Omental fat pad (tissue), 4 donors: ENCODE results near the gene FCN3. TPM values are rescaled to one million over a fixed set of nuclear protein-coding genes. Genes with fewer than 3 reads are reported as not detected.

Experiments
- ATAC-seq: fragments of 150-250 bp; one replicate; pipeline ENCODE4 v1.9.1; 2016; ENCODE audit warnings: mild to moderate bottlenecking, moderate library complexity; ENCODE audit not compliant: low FRiP score
- DNase-seq: peaks from one replicate; pipeline ENCODE4 v3.0.0-alpha.2; 2019; ENCODE audit warnings: low spot score
- total RNA-seq, 4 donors: library from RNA; depleted of rRNA; stranded (reverse); fragments of >200 nt; gene quantifications; one replicate each; pipeline ENCODE4 v1.1.0, GENCODE V29; 2016
- TF ChIP-seq, protein P1 (sequence below), 3 donors: fragments of 450-650 bp; IDR thresholded peaks; one replicate each; pipeline ENCODE4 v1.5.1; 2016 to 2017; ENCODE audit warnings: antibody characterized with exemption in 3 of 3, mild to moderate bottlenecking in 3 of 3, moderate library complexity in 2 of 3

Gene FCN3
- 100 to 1,000 TPM in 1 of 4 donors, 10 to 100 TPM in 3; 33.1 to 451 (median 75.9) TPM for total RNA-seq

GRCh38 chr1:27374362-27375086 is at the start of gene FCN3:
FCN3 (minus strand) TSS chr1:27374824; CDS start chr1:27374818, 6 bp downstream.
- no peak for DNase-seq
- TF ChIP-seq, protein P1, sequence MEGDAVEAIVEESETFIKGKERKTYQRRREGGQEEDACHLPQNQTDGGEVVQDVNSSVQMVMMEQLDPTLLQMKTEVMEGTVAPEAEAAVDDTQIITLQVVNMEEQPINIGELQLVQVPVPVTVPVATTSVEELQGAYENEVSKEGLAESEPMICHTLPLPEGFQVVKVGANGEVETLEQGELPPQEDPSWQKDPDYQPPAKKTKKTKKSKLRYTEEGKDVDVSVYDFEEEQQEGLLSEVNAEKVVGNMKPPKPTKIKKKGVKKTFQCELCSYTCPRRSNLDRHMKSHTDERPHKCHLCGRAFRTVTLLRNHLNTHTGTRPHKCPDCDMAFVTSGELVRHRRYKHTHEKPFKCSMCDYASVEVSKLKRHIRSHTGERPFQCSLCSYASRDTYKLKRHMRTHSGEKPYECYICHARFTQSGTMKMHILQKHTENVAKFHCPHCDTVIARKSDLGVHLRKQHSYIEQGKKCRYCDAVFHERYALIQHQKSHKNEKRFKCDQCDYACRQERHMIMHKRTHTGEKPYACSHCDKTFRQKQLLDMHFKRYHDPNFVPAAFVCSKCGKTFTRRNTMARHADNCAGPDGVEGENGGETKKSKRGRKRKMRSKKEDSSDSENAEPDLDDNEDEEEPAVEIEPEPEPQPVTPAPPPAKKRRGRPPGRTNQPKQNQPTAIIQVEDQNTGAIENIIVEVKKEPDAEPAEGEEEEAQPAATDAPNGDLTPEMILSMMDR (IDR thresholded peaks at IDR 0.05): no peak
- no peak for ATAC-seq

DNA sequence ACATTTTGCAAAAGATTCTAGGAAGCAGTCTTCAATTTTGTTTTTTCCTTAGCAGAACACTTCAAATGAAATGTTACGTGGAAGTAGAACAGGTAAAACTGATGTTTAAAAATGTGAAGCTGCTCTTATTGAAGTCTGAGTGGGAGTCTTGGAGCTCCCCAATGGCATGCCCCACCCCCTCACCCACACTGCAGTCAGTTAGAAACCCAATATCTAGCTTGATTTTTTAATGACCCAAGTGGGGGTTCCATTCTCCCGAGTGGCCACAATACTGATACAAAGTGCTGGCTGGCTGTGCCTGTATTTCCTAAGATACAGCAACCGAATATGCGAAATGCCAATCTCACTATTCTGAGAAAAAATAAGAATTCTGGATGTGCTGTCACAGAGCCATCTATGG is 49.1 kb upstream of the FCN3 start:
- no peak for DNase-seq
- TF ChIP-seq, protein P1 (IDR thresholded peaks at IDR 0.05): no peak
- ATAC-seq: no peak

DNA sequence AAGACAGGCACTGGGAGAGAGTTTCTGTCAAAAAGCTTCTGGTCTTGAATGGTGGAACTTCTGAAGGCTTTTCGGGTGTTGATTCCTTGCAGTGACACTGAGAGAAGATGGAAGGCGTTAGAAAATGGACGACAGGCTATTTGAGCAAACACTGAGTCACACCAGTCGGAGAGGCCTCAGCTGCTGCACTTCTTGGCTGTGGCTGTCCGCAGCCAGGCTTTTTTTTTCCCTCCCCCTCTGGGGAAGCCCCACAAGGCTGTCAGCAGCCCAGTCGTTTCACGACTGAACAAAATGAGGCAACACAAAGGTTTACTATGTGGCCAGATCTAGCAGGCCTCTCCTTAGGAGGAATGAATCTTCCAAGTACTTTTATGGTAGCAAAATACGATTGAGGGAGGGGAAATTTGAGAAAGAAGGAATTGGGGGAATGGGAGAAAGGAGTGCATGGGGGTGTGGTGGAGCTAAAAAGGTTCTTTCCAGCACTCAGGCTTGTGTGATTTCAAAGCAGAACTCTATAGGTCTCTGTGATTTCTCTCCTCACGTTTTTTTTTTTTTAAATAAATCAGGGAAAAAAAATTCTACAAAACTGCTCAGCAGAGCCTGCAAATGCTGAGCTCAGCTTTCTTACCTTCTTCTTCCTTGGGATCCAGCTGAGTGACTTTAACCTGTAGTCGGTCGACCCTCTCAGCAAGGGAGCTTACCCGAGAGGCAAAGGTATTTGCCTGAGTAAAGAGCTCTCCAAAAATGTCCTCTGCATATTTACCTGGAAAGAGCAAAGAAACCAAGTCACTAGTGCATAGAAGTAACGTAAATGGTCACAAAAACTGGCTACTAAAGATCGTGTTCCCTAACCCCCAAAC is 43.9 kb upstream of the FCN3 start:
- no peak for DNase-seq
- ATAC-seq: peak; percentile 90

DNA sequence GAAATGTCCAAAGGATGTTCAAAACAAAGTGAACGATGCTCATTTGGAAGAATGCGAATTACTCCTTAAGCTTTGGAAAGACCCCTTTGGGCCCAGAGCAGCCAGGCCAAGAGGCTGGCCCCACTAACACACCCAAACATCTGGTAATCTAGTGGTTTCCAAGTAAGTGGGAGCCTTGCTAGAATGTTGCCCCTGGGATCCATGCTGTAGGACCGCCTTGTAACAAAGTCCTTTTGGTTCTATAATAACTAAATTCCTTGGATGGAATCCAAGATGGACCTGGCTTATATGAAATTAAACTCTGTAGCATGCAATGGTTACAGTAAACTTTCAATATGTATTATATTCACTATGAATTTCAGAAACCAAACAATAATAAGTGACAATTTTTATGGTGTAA is 43.1 kb upstream of the FCN3 start:
- TF ChIP-seq, protein P1 (IDR thresholded peaks at IDR 0.05): no peak
- ATAC-seq (no peak), DNase-seq (no peak)

More for the DNA sequence above, 43.9 kb upstream of the FCN3 start:
- TF ChIP-seq, protein P1 (IDR thresholded peaks at IDR 0.05): no peak

DNA sequence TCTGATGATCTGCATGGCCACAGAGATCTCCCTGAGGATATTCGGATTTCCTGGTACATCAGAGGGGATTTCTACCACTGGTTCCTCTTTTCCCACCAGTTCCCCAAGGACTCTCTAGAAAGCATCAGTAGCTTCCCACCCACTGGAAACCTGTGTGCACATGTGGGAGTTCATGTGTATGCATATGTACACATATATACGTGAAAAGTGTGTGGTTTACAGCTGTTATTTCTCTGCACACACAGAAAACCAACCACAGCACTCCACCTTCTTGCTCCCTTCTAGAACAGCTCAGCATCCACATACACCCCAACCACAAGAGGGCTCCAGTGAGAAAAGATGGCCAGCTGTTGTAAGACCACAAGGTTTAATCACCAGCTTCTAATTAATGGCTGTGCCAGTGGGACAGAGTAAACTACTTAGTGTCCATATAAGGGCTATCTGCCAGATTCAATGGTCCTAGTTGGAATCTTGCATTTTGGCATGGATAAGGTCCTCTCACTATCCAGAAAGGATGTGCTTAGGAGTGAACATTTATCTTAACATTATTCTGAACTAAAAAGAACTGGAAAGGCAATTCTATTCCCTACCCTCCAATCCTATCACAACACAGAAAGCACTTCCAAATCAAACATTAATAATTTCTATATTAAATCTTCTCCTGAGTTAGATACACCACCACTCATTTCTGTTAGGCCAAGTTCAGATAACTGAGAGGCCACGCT is 41.9 kb upstream of the FCN3 start:
- TF ChIP-seq, protein P1 (IDR thresholded peaks at IDR 0.05): peak in 1 of 3 donors; percentile 58
- DNase-seq (no peak), ATAC-seq (no peak)

DNA sequence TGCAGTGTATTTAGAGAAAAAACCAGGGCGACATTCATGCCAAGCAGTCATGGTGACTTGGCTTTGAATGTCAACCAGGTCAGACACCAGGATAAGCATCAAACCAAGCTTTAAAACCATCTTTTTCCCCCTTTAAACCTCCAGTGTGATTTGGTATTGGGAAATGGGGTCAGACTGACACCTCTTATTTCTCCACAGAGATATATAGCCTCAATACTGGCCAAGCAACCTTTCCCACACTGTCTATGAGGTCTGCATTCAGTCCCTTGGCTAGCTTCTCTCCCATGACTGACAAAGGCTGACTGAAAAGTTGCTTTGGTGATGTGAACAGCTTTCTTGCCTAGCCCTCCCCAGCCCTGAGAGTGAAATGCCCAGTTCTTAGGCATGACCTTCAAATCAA is 39.5 kb upstream of the FCN3 start:
- ATAC-seq (no peak), DNase-seq (no peak)
- TF ChIP-seq, protein P1 (IDR thresholded peaks at IDR 0.05): no peak
